ENCODE results near the gene RANBP1.

DNA sequence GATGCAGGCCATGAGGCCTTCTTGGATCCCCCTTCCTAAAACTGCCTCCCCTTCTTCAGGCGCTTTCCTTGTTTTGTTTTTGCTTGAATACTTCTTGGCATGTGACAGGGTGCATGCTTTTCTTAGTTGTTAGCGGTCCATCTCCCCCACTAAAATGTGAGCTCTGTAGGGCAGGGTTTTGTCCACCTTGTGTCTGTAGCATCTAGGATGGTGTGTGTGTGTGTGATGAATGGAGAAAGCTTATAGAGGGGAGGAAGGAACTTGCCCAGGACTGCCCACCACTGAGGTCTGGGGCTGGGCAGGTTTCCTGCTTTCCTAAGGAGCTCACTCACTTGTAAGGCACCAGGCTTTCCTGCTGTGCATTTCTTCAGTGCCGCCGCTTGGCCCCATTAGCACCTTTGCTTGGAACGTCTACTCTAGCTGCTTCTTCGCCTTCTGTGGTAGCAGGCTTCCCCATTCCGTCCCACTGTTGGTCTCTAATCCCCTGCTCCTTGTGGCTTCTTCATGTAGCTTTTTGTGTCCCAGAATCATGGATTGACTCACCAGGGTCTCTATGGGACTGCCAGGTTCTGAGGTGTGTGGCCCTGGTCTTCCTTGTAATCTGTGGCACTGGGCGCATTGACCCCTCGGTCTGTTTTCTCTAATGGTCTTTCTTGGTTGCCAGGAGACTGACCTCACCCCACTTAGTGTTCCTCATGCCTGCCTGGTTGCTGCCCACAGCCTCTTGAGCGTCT is 32.6 kb upstream of the RANBP1 start:
- TF ChIP-seq EZH2 (IDR thresholded peaks at IDR 0.05) (no peak), POLR2AphosphoS5 (IDR thresholded peaks at IDR 0.05; ENCODE audit: borderline replicate concordance, low read depth, low read length) (no peak), FOXP2 (optimal IDR thresholded peaks at IDR 0.05; ENCODE audit: control extremely low read depth, extremely low read length, insufficient read depth) (no peak)

Measured in SK-N-MC (cell line).